ENCODE results near the gene MUC20. TPM values are rescaled to one million over a fixed set of nuclear protein-coding genes. Genes with fewer than 3 reads are reported as not detected.
"Not testable (repeated sequence)": the region's sequence is repeated elsewhere in the genome, so short reads cannot be mapped to it uniquely, and the experiment has no call there.

Gene MUC20
- total and polyA plus RNA-seq, 2 of the 13 experiments (the other 11 are each of a cell fraction or from before 2014, with no cell fraction given), result 0.24 to 0.83 TPM

DNA sequence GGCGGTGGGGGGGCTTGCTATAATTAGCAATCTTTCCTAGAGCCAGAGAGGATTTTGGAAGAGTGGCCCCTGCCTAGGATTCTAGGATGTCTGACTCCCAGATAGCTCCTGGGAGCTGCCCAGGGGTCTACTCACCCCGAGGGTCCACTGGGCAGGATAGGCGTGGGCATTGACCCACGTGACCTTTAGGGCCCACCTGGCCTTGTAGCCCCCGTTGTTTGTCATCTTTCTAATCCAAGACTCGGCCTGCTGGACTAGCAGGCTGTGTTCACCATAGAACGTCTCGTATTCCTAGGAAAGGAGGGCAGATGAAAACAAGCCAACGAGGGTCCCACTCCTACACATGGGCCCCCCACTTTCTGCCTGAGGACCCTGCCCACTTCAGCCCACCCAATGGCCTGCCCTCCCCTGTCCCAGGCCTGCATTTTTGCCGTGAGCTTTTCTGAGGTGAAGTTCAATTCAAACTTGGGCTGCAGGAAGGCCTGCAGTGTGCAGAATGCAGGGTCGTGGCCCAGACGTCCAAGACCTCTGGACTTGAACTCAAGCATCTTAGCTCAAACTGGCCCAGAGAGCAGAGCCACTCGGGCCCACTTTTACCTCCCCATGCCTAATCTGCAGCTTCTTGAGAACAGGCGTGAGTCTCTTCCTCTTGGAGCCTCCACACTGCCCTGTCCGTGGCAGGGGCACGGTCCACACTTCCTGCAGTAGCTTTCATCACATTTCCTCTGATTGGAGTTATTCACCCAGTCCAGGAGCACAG is 49.5 kb downstream of the MUC20 start:
- Histone ChIP-seq H4K20me1 (ENCODE audit: insufficient read depth, low read length) (no peaks in the 10 kb centered on the region), H3K4me2 (ENCODE audit: low read depth, low read length) (no peak overlapping the region), H3K27ac (ENCODE audit: extremely low read length, insufficient read depth, low read length) (no peak overlapping the region), H2AFZ (ENCODE audit: low read length) (no peak overlapping the region), H3K27me3 (ENCODE audit: control insufficient read depth in 1 of 2, insufficient read depth in 2 of 2, low read length in 2 of 2) (peaks cover 4 to 21% of the 10 kb centered on the region in 2 experiments; a peak in 4 of 5 replicates), H3K9ac (ENCODE audit: insufficient read depth, low read depth, low read length) (no peak overlapping the region), H3K4me3 (replicated peaks in 1 of 3; ENCODE audit: insufficient read depth in 1 of 3, low read depth in 2 of 3, low read length in 3 of 3) (no peak overlapping the region), H3K4me1 (ENCODE audit: insufficient read depth, low read length) (no peaks in the 10 kb centered on the region), H3K79me2 (ENCODE audit: insufficient read depth, low read length) (no peaks in the 10 kb centered on the region), H3K36me3 (replicated peaks in 1 of 2; ENCODE audit: control insufficient read depth in 1 of 2, insufficient read depth in 2 of 2, low read length in 2 of 2) (no peaks in the 10 kb centered on the region), H3K9me3 (ENCODE audit: low read length) (no peaks in the 10 kb centered on the region)
- CTCF ChIA-PET (ENCODE audit: low intra/inter-chr PET ratio, low total read pairs), result no interaction called here
- 28% methylated on average over 12 of the region's 16 CpGs for WGBS (ENCODE audit: low lambda C conversion rate)
- FAIRE-seq, result no peak
- TF ChIP-seq GLMP (CRISPR knock-in tag; IDR thresholded peaks at IDR 0.05; ENCODE audit: borderline replicate concordance) (no peak), RBAK (CRISPR knock-in tag; IDR thresholded peaks at IDR 0.05) (no peak), STAT6 (CRISPR knock-in tag; IDR thresholded peaks at IDR 0.05; ENCODE audit: borderline replicate concordance) (no peak), HMG20B (CRISPR knock-in tag; conservative IDR thresholded peaks at IDR 0.05) (no peak), ZNF446 (CRISPR knock-in tag; IDR thresholded peaks at IDR 0.05) (no peak)
- DNase-seq (ENCODE audit: low spot score), result no peak
- POLR2A ChIA-PET, result no interaction called here
- intact Hi-C loops (cut with micrococcal nuclease; ENCODE audit: unreplicated experiment) (no loop called here), in situ Hi-C loops (cut with HindIII; ENCODE audit: extremely low pct_ligation_motif_present, low pct_unique_long_range_greater_than_20kb) (no loop called here)
- BruUV-seq (replicated peaks), result no TSS peak
- no peak for ATAC-seq

GRCh38 chr3:195770841-195771645 is 50.3 kb downstream of the MUC20 start:
- H3K79me2 ChIP-seq (ENCODE audit: insufficient read depth, low read length); POLR2A ChIA-PET; FAIRE-seq; in situ Hi-C loops (cut with HindIII; ENCODE audit: extremely low pct_ligation_motif_present, low pct_unique_long_range_greater_than_20kb); ATAC-seq; H3K27ac ChIP-seq (ENCODE audit: extremely low read length, insufficient read depth, low read length); H3K9ac ChIP-seq (ENCODE audit: insufficient read depth, low read depth, low read length); CTCF ChIA-PET (ENCODE audit: low intra/inter-chr PET ratio, low total read pairs); H3K4me1 ChIP-seq (ENCODE audit: insufficient read depth, low read length); H3K9me3 ChIP-seq (ENCODE audit: low read length); H4K20me1 ChIP-seq (ENCODE audit: insufficient read depth, low read length); BruUV-seq (replicated peaks); H3K4me2 ChIP-seq (ENCODE audit: low read depth, low read length); H3K4me3 ChIP-seq (replicated peaks in 1 of 3; ENCODE audit: insufficient read depth in 1 of 3, low read depth in 2 of 3, low read length in 3 of 3); H2AFZ ChIP-seq (ENCODE audit: low read length); H3K36me3 ChIP-seq (replicated peaks in 1 of 2; ENCODE audit: control insufficient read depth in 1 of 2, insufficient read depth in 2 of 2, low read length in 2 of 2); intact Hi-C loops (cut with micrococcal nuclease; ENCODE audit: unreplicated experiment); DNase-seq (ENCODE audit: low spot score): not testable (repeated sequence)
- peaks cover 4 to 17% of the 10 kb centered on the region in 2 experiments; a peak in 4 of 5 replicates for H3K27me3 ChIP-seq (ENCODE audit: control insufficient read depth in 1 of 2, insufficient read depth in 2 of 2, low read length in 2 of 2)
- WGBS (ENCODE audit: low lambda C conversion rate), result 57% methylated on average over 5 of the region's 28 CpGs

Measured in HepG2 (cell line).